Epithelial cell of prostate (primary cell): ENCODE data around the gene CHST8.
"Not testable (repeated sequence)": the region's sequence is repeated elsewhere in the genome, so short reads cannot be mapped to it uniquely, and the experiment has no call there.

Source experiments
- DNase-seq: peaks from one replicate; pipeline ENCODE4 v3.0.0-alpha.2; 2011; ENCODE audit warnings: low read depth, low spot score
- H3K27ac ChIP-seq: fragments of 450-650 bp; 2 replicates; pipeline ENCODE4 v1.5.1; 2017; ENCODE audit warnings: mild to moderate bottlenecking

The CHST8 gene

GRCh38 chr19:33687481-33688170 lies 65.9 kb downstream of the CHST8 start:
- DNase-seq = no peak
- no peak overlapping the region for H3K27ac ChIP-seq

GRCh38 chr19:33688171-33688992 lies 66.6 kb downstream of the CHST8 start:
- H3K27ac ChIP-seq = no peak overlapping the region
- DNase-seq = no peak

GRCh38 chr19:33689138-33689746 lies 67.5 kb downstream of the CHST8 start:
- DNase-seq = no peak
- no peak overlapping the region for H3K27ac ChIP-seq

GRCh38 chr19:33689868-33690267 lies 68.1 kb downstream of the CHST8 start:
- H3K27ac ChIP-seq = no peak overlapping the region
- no peak for DNase-seq

GRCh38 chr19:33690378-33691029 lies 68.8 kb downstream of the CHST8 start:
- no peak for DNase-seq
- H3K27ac ChIP-seq = no peak overlapping the region

GRCh38 chr19:33691030-33691427 lies 69.3 kb downstream of the CHST8 start:
- no peak overlapping the region for H3K27ac ChIP-seq
- DNase-seq = no peak

- DNase-seq = no peak
- H3K27ac ChIP-seq = no peak overlapping the region
Observed at GRCh38 chr19:33691736-33692135, 70.0 kb downstream of the CHST8 start.

- no peak for DNase-seq
- no peak overlapping the region for H3K27ac ChIP-seq
Observed at GRCh38 chr19:33693678-33694077, 71.9 kb downstream of the CHST8 start.

- DNase-seq, H3K27ac ChIP-seq: not testable (repeated sequence)
Observed at GRCh38 chr19:33695547-33695946, 73.8 kb downstream of the CHST8 start.

- H3K27ac ChIP-seq = no peak overlapping the region
- DNase-seq = no peak
Observed at GRCh38 chr19:33697766-33698165, 76.0 kb downstream of the CHST8 start.

GRCh38 chr19:33698576-33699435 lies 77.1 kb downstream of the CHST8 start:
- no peak overlapping the region for H3K27ac ChIP-seq
- DNase-seq = no peak

GRCh38 chr19:33699754-33700407 lies 78.1 kb downstream of the CHST8 start:
- DNase-seq = no peak
- H3K27ac ChIP-seq = no peak overlapping the region

GRCh38 chr19:33700408-33701013 lies 78.8 kb downstream of the CHST8 start:
- DNase-seq = no peak

GRCh38 chr19:33701565-33701964 lies 79.8 kb downstream of the CHST8 start:
- DNase-seq = no peak

More at GRCh38 chr19:33700408-33701013, 78.8 kb downstream of the CHST8 start:
- H3K27ac ChIP-seq = no peak overlapping the region

GRCh38 chr19:33702606-33703437 lies 81.1 kb downstream of the CHST8 start:
- no peak for DNase-seq
- no peak overlapping the region for H3K27ac ChIP-seq

More at GRCh38 chr19:33701565-33701964, 79.8 kb downstream of the CHST8 start:
- H3K27ac ChIP-seq = no peak overlapping the region

- no peak for DNase-seq
- no peak overlapping the region for H3K27ac ChIP-seq
Observed at GRCh38 chr19:33703438-33703750, 81.6 kb downstream of the CHST8 start.

GRCh38 chr19:33703821-33704220 lies 82.1 kb downstream of the CHST8 start:
- H3K27ac ChIP-seq = no peak overlapping the region
- DNase-seq = no peak

GRCh38 chr19:33704271-33704670 lies 82.5 kb downstream of the CHST8 start:
- no peak overlapping the region for H3K27ac ChIP-seq
- DNase-seq = no peak
